ENCODE results near the gene LEFTY2. TPM values are rescaled to one million over a fixed set of nuclear protein-coding genes. Genes with fewer than 3 reads are reported as not detected.
"Not testable (repeated sequence)": the region's sequence is repeated elsewhere in the genome, so short reads cannot be mapped to it uniquely, and the experiment has no call there.

Gene LEFTY2
- total RNA-seq, 1 donor from 2014 or later, result not detected

GRCh38 chr1:225929462-225929861, 11.6 kb downstream of the LEFTY2 start:
- peak overlapping the region; percentile 60 for H3K27ac Mint-ChIP-seq
- H3K36me3 Mint-ChIP-seq (ENCODE audit: low read depth); H3K9me3 Mint-ChIP-seq; H3K27me3 Mint-ChIP-seq; H3K4me3 Mint-ChIP-seq; intact Hi-C loops (cut with micrococcal nuclease); DNase-seq: not testable (repeated sequence)
- peaks cover 14% of the 10 kb centered on the region for H3K4me1 Mint-ChIP-seq

GRCh38 chr1:225928186-225929175, 12.5 kb downstream of the LEFTY2 start:
- Mint-ChIP-seq H3K27me3 (no peaks in the 10 kb centered on the region), H3K27ac (peak overlapping the region; percentile 77), H3K4me1 (peaks cover 14% of the 10 kb centered on the region), H3K36me3 (ENCODE audit: low read depth) (peaks cover 4% of the 10 kb centered on the region), H3K4me3 (no peak overlapping the region), H3K9me3 (no peaks in the 10 kb centered on the region)
- intact Hi-C loops (cut with micrococcal nuclease), result no loop called here
- peak; percentile 72 for DNase-seq

DNA sequence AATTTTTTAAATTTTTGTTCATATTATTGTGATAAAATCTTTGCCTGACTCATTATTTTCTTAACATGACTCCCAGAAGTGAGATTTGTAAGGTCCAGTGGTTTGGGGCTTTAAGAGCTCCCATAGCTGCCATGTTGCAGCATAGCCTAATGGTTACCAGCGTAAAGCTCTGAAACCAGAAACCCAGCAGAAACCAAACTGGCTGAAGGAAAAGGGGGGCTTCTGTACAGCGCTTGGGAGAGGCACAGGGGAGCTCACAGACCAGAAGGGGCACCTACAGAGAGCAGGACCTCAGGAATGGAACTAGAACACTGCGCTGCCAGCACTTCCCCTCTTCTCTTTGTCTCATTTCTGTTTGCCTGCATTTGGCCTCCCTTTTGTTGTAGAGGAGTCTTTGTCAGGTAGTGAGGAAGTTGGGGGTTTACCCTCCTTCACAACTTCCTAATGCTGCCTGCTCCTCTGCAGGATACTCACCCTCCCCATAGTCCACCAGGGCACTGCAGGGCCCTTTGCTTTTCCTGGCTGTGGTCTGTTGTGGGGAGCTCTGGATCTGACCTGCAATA, 14.4 kb downstream of the LEFTY2 start:
- peak overlapping the region; percentile 62 for H3K27ac Mint-ChIP-seq
- H3K36me3 Mint-ChIP-seq (ENCODE audit: low read depth), result peaks cover 9% of the 10 kb centered on the region
- H3K9me3 Mint-ChIP-seq, result no peaks in the 10 kb centered on the region
- H3K4me3 Mint-ChIP-seq, result peak overlapping the region; percentile 37
- intact Hi-C loops (cut with micrococcal nuclease), result no loop called here
- H3K4me1 Mint-ChIP-seq, result peaks cover 20% of the 10 kb centered on the region
- no peak for DNase-seq
- no peaks in the 10 kb centered on the region for H3K27me3 Mint-ChIP-seq

DNA sequence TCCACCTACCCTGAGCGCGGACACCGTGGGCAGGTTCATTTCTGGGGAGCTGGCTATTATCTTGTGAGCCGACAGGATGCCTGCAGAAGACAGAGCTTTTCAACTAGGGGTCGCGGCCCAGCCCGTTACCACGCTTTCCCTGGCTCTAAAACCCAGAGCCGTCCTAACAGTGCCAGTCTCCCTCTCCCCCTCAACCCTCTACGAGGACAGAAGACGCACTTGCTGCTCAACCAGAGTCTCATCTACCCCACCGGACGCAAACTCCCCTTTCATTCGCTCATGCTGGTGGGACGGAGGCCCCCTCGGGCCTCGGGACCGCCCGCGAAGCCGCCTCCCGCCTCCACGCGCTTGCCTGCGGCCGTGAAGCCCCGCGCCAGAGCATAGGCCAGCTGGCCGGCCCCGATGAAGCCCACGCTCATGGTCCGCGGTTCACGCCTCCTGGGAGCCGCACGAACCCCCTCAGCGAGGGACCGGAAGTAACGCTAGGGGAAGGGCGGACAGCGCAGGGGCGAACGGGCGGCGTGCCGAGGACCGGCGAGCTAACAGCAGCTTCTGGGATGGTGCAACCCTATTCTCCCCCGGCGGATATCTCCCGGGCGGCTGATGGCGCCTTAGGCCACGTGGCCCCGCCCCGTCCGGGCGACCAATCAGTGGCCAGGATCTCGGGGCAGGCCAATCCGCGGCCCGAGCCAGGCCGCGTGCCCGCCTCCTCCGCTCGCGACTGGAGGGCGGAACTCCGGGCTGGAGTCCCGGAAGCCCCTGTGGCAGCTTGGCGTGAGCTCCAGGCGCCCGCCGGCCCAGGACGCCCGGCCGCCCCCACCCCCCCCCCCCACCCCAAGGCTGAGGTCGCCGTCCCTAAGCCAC, 17.1 kb downstream of the LEFTY2 start, which contains the start of gene PYCR2:
TSS of gene PYCR2 (minus strand) at position 559 of the 864 bp plus-strand sequence. CDS start at position 419, 140 bp downstream.
- H3K27me3 Mint-ChIP-seq, result no peaks in the 10 kb centered on the region
- peak within 1 kb of the TSS; percentile 97 for H3K4me3 Mint-ChIP-seq
- H3K4me1 Mint-ChIP-seq, result peaks cover 39% of the 10 kb centered on the region
- DNase-seq, result peak; percentile 99
- intact Hi-C loops (cut with micrococcal nuclease), result loop anchor here (1.0 to 5.0 kb wide), 8 partner anchors 27 to 496 kb away; partner anchors contain the start of genes H3-3A, LBR, SDE2 and SRP9
- peak within 1 kb of the TSS; percentile 95 for H3K27ac Mint-ChIP-seq
- H3K36me3 Mint-ChIP-seq (ENCODE audit: low read depth), result peaks cover 30% of the 10 kb centered on the region
- H3K9me3 Mint-ChIP-seq, result no peaks in the 10 kb centered on the region

- peak overlapping the region; percentile 95 for H3K27ac Mint-ChIP-seq
- peaks cover 36% of the 10 kb centered on the region for H3K4me1 Mint-ChIP-seq
- H3K36me3 Mint-ChIP-seq (ENCODE audit: low read depth), result peaks cover 33% of the 10 kb centered on the region
- intact Hi-C loops (cut with micrococcal nuclease), result loop anchor here (5.0 kb wide), 1 partner anchor 54 kb away; no protein-coding TSS in a partner anchor
- H3K27me3 Mint-ChIP-seq, result no peaks in the 10 kb centered on the region
- H3K4me3 Mint-ChIP-seq, result peak overlapping the region; percentile 97
- no peak for DNase-seq
- no peaks in the 10 kb centered on the region for H3K9me3 Mint-ChIP-seq
Measured at GRCh38 chr1:225923381-225923691, 17.7 kb downstream of the LEFTY2 start.

DNA sequence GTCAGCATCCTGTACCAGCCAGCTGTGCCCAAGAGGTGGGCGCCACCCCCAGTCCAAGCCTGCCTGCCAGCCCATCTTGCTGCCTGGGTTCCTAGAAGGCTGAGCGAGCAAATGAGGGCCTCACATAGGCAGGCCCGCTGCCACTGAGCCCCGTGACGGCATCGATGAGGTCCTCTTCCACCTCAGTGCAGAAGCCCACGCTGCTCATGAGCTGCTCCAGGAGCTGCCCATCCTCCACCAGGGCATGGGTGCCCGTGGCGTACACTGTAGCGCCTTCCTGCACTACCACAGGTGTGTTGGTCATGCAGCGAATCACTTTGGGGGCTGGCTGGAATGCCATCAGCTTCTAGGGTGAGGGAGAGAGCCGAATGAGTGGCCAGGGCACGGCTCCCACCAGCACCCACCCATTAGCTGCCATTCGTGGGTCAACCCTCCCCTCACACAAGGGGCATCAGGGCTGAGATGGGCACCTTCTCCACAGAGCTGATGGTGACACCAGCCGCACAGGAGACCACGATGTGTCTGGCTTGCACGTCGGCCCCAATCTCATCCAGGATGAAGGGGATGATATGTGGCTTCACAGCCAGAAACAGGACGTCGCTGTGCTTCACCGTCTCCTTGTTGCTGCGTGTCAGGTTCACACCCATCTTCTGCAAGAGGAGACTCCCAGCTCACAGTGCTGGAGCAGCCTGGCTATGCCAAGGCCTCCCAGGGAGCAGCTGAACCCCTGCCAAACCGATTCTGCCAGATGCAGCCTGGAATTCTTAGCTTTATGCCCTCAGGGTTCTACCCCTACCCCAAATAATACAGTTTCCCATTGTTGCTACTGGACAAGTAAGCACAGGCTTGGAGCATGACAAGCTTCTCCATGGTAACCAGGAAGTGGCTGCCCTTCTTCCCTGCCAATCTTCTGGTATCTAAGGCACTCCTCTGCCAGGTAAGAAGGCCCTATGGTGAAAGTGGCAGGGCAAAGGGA, 19.0 kb downstream of the LEFTY2 start:
- Mint-ChIP-seq H3K27me3 (no peaks in the 10 kb centered on the region), H3K4me1 (peaks cover 36% of the 10 kb centered on the region), H3K36me3 (ENCODE audit: low read depth) (peaks cover 44% of the 10 kb centered on the region), H3K9me3 (no peaks in the 10 kb centered on the region), H3K4me3 (peak overlapping the region; percentile 97), H3K27ac (no peak overlapping the region)
- intact Hi-C loops (cut with micrococcal nuclease), result loop anchor here (5.0 kb wide), 1 partner anchor 55 kb away; no protein-coding TSS in a partner anchor
- DNase-seq, result no peak

DNA sequence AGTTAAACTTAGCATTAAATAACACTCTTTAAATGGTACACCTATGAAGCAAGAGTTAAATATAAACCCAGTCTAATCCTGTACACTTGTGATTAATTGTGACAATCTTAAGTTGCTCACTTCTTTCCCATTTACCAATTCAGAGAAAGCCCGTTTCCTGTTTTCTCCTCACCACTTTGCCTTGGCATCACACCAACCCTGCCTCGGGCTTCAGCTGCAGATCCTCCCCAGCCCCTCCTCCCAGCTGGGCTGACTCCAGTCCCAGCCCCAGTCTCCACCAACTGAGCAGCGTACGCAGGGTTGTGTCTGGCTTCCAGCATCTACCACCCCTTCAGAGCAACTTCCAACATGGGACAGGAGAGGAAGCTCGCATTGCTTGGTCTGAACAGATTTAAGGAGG, 21.1 kb downstream of the LEFTY2 start:
- no peaks in the 10 kb centered on the region for H3K9me3 Mint-ChIP-seq
- H3K27ac Mint-ChIP-seq, result peak overlapping the region; percentile 42
- H3K27me3 Mint-ChIP-seq, result no peaks in the 10 kb centered on the region
- peak overlapping the region; percentile 56 for H3K4me3 Mint-ChIP-seq
- H3K36me3 Mint-ChIP-seq (ENCODE audit: low read depth), result peaks cover 48% of the 10 kb centered on the region
- intact Hi-C loops (cut with micrococcal nuclease), result loop anchor here (5.0 to 10.0 kb wide), 2 partner anchors 57 to 265 kb away; partner anchors contain the start of gene ENAH
- no peak for DNase-seq
- peaks cover 28% of the 10 kb centered on the region for H3K4me1 Mint-ChIP-seq

DNA sequence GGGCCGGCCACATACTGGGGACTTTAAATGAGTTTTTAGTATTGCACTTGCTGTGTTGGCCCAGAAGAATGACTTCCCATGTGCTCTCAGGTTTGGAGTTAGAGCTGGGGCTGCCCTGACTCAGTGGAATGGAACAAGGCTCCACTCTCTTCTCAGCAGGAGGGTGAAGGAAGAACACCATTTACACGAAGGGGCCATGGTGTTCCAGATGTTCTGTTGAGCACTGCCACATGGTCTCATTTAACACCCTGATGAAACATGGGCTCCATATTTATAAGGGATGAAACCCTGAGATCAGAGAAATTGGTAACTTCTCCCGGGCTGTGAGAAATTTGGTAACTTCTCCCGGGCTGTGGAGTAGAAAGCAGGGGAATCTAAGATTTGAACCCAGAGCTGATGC, 22.7 kb downstream of the LEFTY2 start:
- no peak for DNase-seq
- intact Hi-C loops (cut with micrococcal nuclease), result loop anchor here (10.0 kb wide), 1 partner anchor 263 kb away; the partner anchor contains the start of gene ENAH
- peaks cover 45% of the 10 kb centered on the region for H3K36me3 Mint-ChIP-seq (ENCODE audit: low read depth)
- H3K4me3 Mint-ChIP-seq, result no peak overlapping the region
- H3K27me3 Mint-ChIP-seq, result no peaks in the 10 kb centered on the region
- H3K4me1 Mint-ChIP-seq, result peaks cover 28% of the 10 kb centered on the region
- H3K27ac Mint-ChIP-seq, result no peak overlapping the region
- H3K9me3 Mint-ChIP-seq, result no peaks in the 10 kb centered on the region

DNA sequence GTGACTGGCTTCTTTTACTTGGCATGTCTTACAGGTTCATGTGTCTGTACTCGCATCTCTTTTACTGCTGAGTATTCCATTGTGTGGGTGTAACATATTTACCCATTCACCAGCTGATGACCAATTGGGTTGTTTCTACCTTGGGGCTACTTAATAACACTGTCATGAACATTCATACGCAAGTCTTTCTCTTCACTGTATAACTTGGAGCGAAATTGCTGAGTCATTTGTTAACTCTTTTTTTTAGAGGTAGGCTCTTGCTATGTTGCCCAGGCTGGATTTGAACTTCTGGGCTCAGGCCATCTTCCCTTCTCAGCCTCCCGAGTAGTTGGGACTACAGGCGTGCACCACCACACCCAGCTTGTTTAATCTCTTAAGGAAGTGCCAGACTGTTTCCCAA, 23.5 kb downstream of the LEFTY2 start:
- no peak overlapping the region for H3K27ac Mint-ChIP-seq
- peaks cover 42% of the 10 kb centered on the region for H3K36me3 Mint-ChIP-seq (ENCODE audit: low read depth)
- intact Hi-C loops (cut with micrococcal nuclease), result loop anchor here (10.0 kb wide), 1 partner anchor 263 kb away; the partner anchor contains the start of gene ENAH
- H3K27me3 Mint-ChIP-seq, result no peaks in the 10 kb centered on the region
- DNase-seq, result no peak
- no peaks in the 10 kb centered on the region for H3K9me3 Mint-ChIP-seq
- no peak overlapping the region for H3K4me3 Mint-ChIP-seq
- peaks cover 23% of the 10 kb centered on the region for H3K4me1 Mint-ChIP-seq

- H3K27ac Mint-ChIP-seq, result no peak overlapping the region
- no peaks in the 10 kb centered on the region for H3K27me3 Mint-ChIP-seq
- no peaks in the 10 kb centered on the region for H3K9me3 Mint-ChIP-seq
- H3K36me3 Mint-ChIP-seq (ENCODE audit: low read depth), result peaks cover 40% of the 10 kb centered on the region
- H3K4me1 Mint-ChIP-seq, result peaks cover 21% of the 10 kb centered on the region
- no peak overlapping the region for H3K4me3 Mint-ChIP-seq
- no peak for DNase-seq
- intact Hi-C loops (cut with micrococcal nuclease), result loop anchor here (10.0 kb wide), 1 partner anchor 262 kb away; the partner anchor contains the start of gene ENAH
Measured at GRCh38 chr1:225917101-225917500, 23.9 kb downstream of the LEFTY2 start.

GRCh38 chr1:225915538-225915991, 25.5 kb downstream of the LEFTY2 start:
- intact Hi-C loops (cut with micrococcal nuclease), result loop anchor here (10.0 kb wide), 1 partner anchor 261 kb away; the partner anchor contains the start of gene ENAH
- Mint-ChIP-seq H3K27me3 (peaks cover 3% of the 10 kb centered on the region), H3K4me3 (no peak overlapping the region), H3K27ac (no peak overlapping the region), H3K9me3 (no peaks in the 10 kb centered on the region), H3K4me1 (peaks cover 17% of the 10 kb centered on the region), H3K36me3 (ENCODE audit: low read depth) (peaks cover 30% of the 10 kb centered on the region)
- no peak for DNase-seq

DNA sequence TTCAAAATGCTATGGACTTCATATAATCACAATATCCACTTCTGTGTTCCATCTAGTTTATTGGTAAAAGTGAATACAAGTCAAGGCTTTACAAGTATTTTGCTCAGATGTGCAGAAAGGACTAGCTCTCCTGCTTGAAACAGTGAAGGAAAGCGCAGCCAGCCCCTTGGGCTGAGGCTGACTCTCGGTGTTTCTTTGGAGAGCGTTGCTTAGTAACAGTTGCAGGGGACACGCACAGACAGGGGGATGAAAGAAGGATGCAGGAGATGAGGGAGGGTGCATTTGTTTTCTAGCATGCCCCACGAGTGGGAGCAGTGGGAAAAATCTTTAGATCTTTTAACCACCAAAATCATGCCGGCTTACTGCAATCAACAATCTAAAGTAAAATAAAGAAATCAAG, 26.1 kb downstream of the LEFTY2 start:
- peaks cover 14% of the 10 kb centered on the region for H3K4me1 Mint-ChIP-seq
- DNase-seq, result no peak
- H3K4me3 Mint-ChIP-seq, result no peak overlapping the region
- H3K36me3 Mint-ChIP-seq (ENCODE audit: low read depth), result peaks cover 25% of the 10 kb centered on the region
- H3K27ac Mint-ChIP-seq, result no peak overlapping the region
- intact Hi-C loops (cut with micrococcal nuclease), result loop anchor here (5.0 to 10.0 kb wide), 2 partner anchors 260 to 363 kb away; partner anchors contain the start of gene ENAH
- H3K9me3 Mint-ChIP-seq, result no peaks in the 10 kb centered on the region
- peaks cover 3% of the 10 kb centered on the region for H3K27me3 Mint-ChIP-seq

Measured in activated CD4-positive, alpha-beta T cell treated with anti-CD3 and anti-CD28 coated beads, Interleukin-2, amount 10 ng/mL, durations not matched to agents 24 days and 14 days (primary cell).